ENCODE measurements around the gene SFN.

DNA sequence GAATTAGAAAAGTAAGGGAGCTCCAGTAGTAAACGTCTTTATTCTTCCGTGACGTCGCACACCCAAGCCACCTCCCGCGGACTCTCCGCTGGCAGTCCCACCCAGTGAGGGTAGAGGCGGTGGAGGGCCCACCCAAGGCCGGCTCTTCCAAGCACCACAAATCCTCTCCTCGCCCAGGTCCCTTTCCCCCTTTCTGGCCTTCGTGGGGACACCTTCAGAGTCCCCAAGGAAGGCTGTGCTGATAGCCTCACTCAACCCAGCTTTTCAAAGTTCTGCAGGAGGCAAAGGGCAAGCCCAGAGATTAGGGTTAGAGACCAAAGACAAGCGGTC, 27.5 kb downstream of the SFN start:
- TF ChIP-seq, protein P1, sequence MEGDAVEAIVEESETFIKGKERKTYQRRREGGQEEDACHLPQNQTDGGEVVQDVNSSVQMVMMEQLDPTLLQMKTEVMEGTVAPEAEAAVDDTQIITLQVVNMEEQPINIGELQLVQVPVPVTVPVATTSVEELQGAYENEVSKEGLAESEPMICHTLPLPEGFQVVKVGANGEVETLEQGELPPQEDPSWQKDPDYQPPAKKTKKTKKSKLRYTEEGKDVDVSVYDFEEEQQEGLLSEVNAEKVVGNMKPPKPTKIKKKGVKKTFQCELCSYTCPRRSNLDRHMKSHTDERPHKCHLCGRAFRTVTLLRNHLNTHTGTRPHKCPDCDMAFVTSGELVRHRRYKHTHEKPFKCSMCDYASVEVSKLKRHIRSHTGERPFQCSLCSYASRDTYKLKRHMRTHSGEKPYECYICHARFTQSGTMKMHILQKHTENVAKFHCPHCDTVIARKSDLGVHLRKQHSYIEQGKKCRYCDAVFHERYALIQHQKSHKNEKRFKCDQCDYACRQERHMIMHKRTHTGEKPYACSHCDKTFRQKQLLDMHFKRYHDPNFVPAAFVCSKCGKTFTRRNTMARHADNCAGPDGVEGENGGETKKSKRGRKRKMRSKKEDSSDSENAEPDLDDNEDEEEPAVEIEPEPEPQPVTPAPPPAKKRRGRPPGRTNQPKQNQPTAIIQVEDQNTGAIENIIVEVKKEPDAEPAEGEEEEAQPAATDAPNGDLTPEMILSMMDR (IDR thresholded peaks at IDR 0.05) = no peak
- no peak for TF ChIP-seq POLR2AphosphoS5 (IDR thresholded peaks at IDR 0.05)
- no peak for TF ChIP-seq POLR2A (IDR thresholded peaks at IDR 0.05)
- TF ChIP-seq EP300 (IDR thresholded peaks at IDR 0.05) = no peak
